GM21390 (cell line): ENCODE measurements around the gene GPR132.
A peak's percentile ranks its signal among the peaks of the same experiment; 100 is the strongest.
"Not testable (repeated sequence)": the region's sequence is repeated elsewhere in the genome, so short reads cannot be mapped to it uniquely, and the experiment has no call there.

Source experiments
- ATAC-seq: cut with Tn5 transposase; IDR thresholded peaks from one replicate; pipeline ENCODE4 v1.9.1; 2021; ENCODE audit not compliant: unreplicated experiment

The GPR132 gene

GRCh38 chr14:105065280-105066228 is at the start of gene GPR132:
TSS of gene GPR132 (minus strand) at chr14:105065430. CDS start at chr14:105055420, 10,010 bp downstream.
- peak; percentile 47 for ATAC-seq

GRCh38 chr14:105109243-105109642 is 44.0 kb upstream of the GPR132 start:
- not testable (repeated sequence) for ATAC-seq

- no peak for ATAC-seq
Measured at GRCh38 chr14:105108516-105108864, 43.3 kb upstream of the GPR132 start.

- ATAC-seq: no peak
Measured at GRCh38 chr14:105107781-105108515, 42.7 kb upstream of the GPR132 start.

- ATAC-seq: no peak
Measured at GRCh38 chr14:105107351-105107750, 42.1 kb upstream of the GPR132 start.

- no peak for ATAC-seq
Measured at GRCh38 chr14:105105158-105105557, 39.9 kb upstream of the GPR132 start.

- ATAC-seq: no peak
Measured at GRCh38 chr14:105102893-105103292, 37.7 kb upstream of the GPR132 start.

GRCh38 chr14:105102361-105102870 is 37.2 kb upstream of the GPR132 start:
- no peak for ATAC-seq

GRCh38 chr14:105100910-105101309 is 35.7 kb upstream of the GPR132 start:
- ATAC-seq: no peak

- no peak for ATAC-seq
Measured at GRCh38 chr14:105099778-105100177, 34.5 kb upstream of the GPR132 start.

- ATAC-seq: no peak
Measured at GRCh38 chr14:105098316-105098715, 33.1 kb upstream of the GPR132 start.

GRCh38 chr14:105097794-105098127 is 32.5 kb upstream of the GPR132 start:
- no peak for ATAC-seq

- ATAC-seq: no peak
Measured at GRCh38 chr14:105096206-105096875, 31.1 kb upstream of the GPR132 start.

GRCh38 chr14:105095236-105095805 is 30.1 kb upstream of the GPR132 start:
- no peak for ATAC-seq

GRCh38 chr14:105094193-105094907 is 29.1 kb upstream of the GPR132 start:
- ATAC-seq: no peak

- peak; percentile 66 for ATAC-seq
Measured at GRCh38 chr14:105093431-105094192, 28.4 kb upstream of the GPR132 start.

GRCh38 chr14:105093038-105093430 is 27.8 kb upstream of the GPR132 start:
- peak; percentile 34 for ATAC-seq

- ATAC-seq: no peak
Measured at GRCh38 chr14:105092171-105093037, 27.2 kb upstream of the GPR132 start.
